GM19328 (cell line): Measurements from ENCODE around the gene CRACR2B.

Experiments
- ATAC-seq: cut with Tn5 transposase; IDR thresholded peaks from one replicate; pipeline ENCODE4 v1.9.1; 2021; ENCODE audit warnings: mild to moderate bottlenecking, moderate library complexity; ENCODE audit not compliant: unreplicated experiment

CRACR2B gene

GRCh38 chr11:837189-837989, 9.7 kb downstream of the CRACR2B start:
- ATAC-seq = no peak

DNA sequence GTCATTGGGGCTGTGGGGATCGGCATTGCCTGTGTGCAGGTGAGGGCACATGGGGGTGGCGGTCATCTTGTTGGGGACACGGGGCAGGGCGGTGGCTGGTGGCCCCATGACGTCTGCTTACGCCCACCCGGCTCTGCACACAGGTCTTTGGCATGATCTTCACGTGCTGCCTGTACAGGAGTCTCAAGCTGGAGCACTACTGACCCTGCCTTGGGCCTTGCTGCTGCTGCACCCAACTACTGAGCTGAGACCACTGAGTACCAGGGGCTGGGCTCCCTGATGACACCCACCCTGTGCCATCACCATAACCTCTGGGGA, 10.2 kb downstream of the CRACR2B start:
- no peak for ATAC-seq

GRCh38 chr11:838441-839279, 10.9 kb downstream of the CRACR2B start:
- no peak for ATAC-seq

DNA sequence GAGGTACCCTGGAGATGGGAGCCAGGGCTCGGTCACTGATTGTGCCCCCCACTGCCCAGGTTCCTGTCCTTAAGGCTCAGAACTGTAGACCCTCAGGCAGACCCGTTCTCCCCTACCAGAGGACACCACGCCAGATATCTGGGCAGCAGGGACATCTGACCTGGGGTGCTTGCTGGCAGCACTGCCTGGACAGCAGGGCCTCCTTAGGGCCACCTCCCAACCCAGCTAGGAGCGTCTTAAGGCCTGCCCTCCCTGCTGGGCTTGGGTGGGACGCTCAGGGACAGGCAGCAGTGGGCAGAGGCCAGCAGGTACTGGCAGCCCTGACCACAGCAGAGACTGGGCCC, 11.5 kb downstream of the CRACR2B start:
- no peak for ATAC-seq

- no peak for ATAC-seq
These were observed 12.3 kb downstream of the CRACR2B start for GRCh38 chr11:839875-840617.

DNA sequence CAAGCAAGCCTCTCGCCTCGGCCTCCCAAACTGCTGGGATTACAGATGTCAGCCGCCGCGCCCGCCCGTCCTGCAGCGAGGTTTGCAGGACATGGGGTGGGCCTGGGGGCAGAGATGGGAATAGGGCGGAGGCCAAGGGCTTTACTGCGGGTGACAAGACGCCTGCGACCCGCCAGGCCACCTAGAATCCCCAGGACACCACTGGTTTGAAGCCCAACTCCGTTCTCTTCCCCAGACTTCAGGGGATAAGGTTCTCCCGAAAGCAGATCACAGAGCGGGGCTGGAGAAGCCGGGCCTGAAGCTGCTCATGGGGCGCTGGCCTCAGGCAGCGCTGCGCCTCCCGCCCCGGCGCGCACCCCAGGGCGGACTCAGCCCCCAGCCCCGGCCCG, 14.3 kb downstream of the CRACR2B start:
- ATAC-seq = peak; percentile 12

DNA sequence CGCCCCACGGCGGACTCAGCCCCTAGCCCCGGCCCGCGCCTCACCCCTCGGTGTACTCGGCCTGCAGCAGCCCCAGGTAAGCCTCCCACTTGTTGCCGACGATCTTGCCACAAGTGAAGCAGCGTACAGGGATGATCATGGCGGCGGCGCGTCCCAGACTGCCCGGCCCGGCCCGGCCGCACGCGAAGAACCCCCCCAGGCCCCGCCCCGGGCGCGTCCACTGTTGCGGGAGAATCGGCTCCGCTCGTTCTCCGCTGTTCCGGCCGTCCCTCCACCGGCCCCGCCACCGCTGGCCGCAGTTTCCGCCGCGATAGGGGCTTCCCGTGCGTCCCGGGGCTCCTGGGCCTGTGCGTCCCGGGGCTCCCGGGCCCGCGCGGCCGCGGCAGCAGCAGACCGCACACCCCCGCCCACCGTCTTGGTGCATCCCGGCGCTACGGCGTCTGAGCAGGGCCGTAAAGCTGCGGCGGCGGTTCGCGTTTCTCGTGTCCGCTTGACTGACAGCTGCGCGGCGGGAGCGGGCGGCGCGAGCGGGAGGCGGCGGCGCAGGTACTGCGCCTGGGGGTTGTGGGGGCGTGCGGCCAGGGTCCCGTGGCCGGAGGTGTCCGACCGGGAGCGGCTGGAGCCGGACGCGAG, 14.8 kb downstream of the CRACR2B start, which contains the start of the genes POLR2L and TSPAN4:
TSS of gene POLR2L (minus strand) at position 160 of the 633 bp plus-strand sequence. CDS start at position 139, 21 bp downstream.
TSS of gene TSPAN4 (plus strand) at position 483 of the 633 bp plus-strand sequence. CDS start 7,453 bp downstream, outside the sequence.
- ATAC-seq = peak; percentile 56

GRCh38 chr11:843086-843734, 15.5 kb downstream of the CRACR2B start:
- no peak for ATAC-seq

DNA sequence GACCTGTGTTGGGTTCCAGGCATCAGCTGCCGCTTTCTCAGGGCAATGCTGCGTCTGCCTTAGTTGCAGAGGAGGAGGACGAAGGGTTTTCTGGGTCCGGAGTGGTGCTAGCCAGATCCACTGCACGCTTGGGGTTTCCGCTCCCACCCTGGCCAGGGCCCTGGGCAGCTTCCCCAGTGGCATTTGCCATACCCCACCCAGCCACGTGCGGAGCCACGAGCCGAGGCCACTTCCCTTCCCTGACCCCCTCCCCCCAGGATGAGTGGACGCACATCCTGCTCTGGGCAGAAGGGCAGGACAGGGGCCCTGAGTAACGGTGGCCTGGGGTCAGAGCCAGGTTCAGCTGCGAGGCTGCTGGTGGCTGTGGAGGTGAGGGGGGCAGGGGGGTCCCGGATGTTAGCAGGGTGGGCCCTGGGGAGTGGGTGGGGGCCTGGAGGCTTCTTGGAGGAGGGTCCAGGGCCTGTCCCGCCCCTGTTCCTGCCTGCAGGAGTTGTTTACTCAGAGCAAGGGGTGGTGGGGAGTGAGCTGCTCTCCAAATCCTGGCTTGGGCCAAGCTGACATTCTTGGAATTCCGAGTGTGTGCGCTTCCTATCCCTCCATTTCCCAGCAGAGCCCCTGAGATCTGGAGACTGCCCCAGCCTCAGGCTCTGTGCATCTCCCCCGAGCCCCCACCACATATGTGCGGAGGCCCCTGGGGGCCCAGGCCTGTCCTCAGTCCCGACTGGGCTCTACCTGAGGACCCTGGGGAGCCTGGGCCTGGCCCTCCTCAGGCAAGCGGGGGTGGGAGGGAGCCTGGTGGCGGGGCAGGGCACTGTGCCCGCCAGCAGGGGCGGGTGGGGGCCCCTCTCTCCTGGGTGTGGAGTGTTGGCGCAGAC, 16.3 kb downstream of the CRACR2B start:
- no peak for ATAC-seq

GRCh38 chr11:844693-845644, 17.2 kb downstream of the CRACR2B start:
- ATAC-seq = no peak

DNA sequence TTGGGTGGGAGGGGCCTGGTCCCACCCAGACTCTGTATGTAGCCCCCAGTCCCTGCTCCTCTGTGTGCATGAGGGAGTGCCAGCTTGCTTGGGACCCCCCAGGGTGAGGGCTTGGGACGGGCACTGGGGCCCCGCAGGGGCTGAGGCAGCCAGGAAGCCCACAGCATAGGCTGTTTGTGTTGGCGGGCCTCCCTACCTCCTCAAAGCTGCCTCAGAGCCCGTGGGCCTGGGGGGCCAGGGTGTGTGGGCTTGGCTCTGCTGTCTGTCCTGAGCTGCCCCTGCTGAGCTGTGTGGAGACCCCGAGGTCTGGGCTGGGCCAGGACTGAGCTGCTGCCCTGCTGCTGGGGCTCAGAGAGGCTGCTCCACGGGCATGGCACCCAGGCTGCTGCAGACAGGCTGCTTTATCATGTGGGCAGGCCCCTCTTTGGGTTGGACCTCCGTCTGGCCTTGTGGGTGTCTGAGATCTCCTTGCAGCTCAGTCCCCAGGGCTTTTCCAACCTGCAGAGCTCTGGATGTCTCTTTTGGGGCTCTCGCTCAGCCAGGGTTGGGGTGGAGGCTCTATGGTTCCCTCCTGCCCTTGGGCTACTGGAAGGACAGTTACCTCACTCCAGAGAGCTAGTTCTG, 18.3 kb downstream of the CRACR2B start:
- ATAC-seq = no peak

- ATAC-seq = no peak
These were observed 18.9 kb downstream of the CRACR2B start for GRCh38 chr11:846496-847098.

GRCh38 chr11:847876-848275, 20.2 kb downstream of the CRACR2B start:
- ATAC-seq = no peak

DNA sequence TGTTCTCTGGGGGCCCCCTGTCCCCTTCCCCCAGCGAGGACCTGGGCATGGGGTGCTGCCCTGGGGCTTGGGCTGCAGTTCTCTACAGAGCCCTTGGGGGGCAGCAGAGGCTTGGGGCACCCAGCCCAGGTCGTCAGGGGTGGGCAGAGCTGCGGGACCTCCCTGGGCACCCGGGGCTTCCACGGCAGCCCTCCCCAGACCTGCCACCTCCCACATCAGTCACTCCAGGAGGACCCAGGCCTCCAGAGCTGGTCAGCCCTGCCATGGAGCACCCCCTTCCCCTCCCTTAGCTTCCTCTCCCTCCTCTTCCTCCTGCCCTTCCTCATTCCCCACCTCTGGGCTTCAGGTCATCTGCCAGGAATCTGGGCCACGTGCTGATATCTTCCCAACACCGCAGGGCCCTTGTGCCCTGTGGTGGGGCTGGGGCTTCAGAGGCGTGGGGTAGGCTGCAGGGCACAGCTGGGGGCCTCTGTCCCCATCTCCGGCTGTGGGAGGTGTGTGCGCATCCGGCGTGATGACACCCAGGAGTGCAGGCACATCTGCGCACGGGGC, 20.7 kb downstream of the CRACR2B start:
- ATAC-seq = no peak

- no peak for ATAC-seq
These were observed 21.5 kb downstream of the CRACR2B start for GRCh38 chr11:849104-849824.

DNA sequence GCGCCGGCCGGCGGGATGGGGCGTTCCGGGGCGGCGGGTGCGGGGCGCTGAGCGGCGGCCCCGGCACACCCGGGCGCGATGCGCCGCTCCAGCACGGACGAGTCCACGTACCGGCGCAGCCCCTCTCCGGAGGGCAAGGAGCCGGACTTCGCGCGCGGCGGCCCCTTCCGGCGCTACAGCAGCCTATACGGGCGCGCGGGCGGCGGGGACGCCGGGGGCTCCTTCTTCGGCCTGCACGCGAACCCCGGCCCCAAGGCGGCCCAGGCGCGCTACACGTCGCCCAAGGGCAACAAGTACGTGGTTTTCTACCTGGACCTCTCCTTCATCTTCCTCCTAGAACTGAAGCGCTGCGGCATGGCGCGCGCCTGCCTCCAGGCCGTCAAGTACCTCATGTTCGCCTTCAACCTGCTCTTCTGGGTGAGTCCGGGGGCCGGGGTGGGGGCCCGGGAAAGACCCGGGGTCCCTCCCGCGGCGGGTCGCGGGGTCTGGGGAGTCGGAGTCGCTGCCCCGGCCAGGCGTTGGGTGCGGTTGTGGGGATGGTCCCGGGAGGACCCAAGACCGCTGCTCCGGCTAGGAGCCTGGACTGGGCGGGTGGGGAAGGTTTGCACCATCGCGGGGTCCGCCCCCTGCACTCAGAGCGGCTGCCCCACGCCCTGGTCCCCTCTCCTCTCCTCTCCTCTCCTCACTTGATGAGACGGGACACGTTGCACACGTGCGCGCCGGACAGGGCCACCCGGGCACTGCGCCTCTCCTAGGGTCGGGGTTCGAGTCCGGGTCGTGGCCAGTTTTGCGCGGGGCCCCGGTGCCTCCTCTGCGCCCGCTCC, 22.4 kb downstream of the CRACR2B start:
- no peak for ATAC-seq
